Lung (tissue), 12 donors: Measurements from ENCODE around the gene OR8A1. TPM values are rescaled to one million over a fixed set of nuclear protein-coding genes. Genes with fewer than 3 reads are reported as not detected.

ENCODE experiments used
- ATAC-seq: fragments of 200-7000 bp; cut with Tn5 transposase; one replicate; pipeline ENCODE4 v1.9.1; 2020; ENCODE audit warnings: moderate number of reproducible peaks; ENCODE audit not compliant: insufficient read depth, low FRiP score
- DNase-seq, 3 donors: peaks; one replicate each; pipeline ENCODE4 v3.0.0-alpha.2; 2013 to 2017
- H3K27ac ChIP-seq, 2 donors: one replicate each; pipeline ENCODE4 v1.5.1; 2013; ENCODE audit warnings: mild to moderate bottlenecking in 2 of 2, moderate library complexity in 2 of 2, control low read depth in 1 of 2, inconsistent platforms in 1 of 2, low read depth in 1 of 2, low read length in 1 of 2
- H3K27me3 ChIP-seq, 3 donors: one replicate each; pipeline ENCODE4 v1.5.1; 2013; ENCODE audit warnings: low read length in 2 of 3; ENCODE audit not compliant: control insufficient read depth in 3 of 3, insufficient read depth in 3 of 3
- H3K36me3 ChIP-seq, 4 donors: one replicate each; pipeline ENCODE4 v1.5.1; 2013; ENCODE audit warnings: low read length in 4 of 4, mild to moderate bottlenecking in 1 of 4, moderate library complexity in 1 of 4; ENCODE audit not compliant: control insufficient read depth in 4 of 4, insufficient read depth in 4 of 4
- H3K4me1 ChIP-seq, 5 donors: one replicate each; pipeline ENCODE4 v1.5.1; 2013; ENCODE audit warnings: low read length in 5 of 5, mild to moderate bottlenecking in 2 of 5, moderate library complexity in 1 of 5; ENCODE audit not compliant: control insufficient read depth in 5 of 5, insufficient read depth in 5 of 5
- H3K4me3 ChIP-seq: one replicate; pipeline ENCODE4 v1.5.1; 2013; ENCODE audit warnings: mild to moderate bottlenecking, control low read depth, moderate library complexity
- H3K9ac ChIP-seq, 2 donors: one replicate each; pipeline ENCODE4 v1.5.1; 2013; ENCODE audit warnings: low read length in 2 of 2, control low read depth in 1 of 2; ENCODE audit not compliant: insufficient read depth in 1 of 2
- H3K9me3 ChIP-seq, 4 donors: one replicate each; pipeline ENCODE4 v1.5.1; 2013; ENCODE audit warnings: low read length in 3 of 4, mild to moderate bottlenecking in 1 of 4, moderate library complexity in 1 of 4; ENCODE audit not compliant: control insufficient read depth in 4 of 4, insufficient read depth in 3 of 4
- WGBS, 2 donors: extraction: QIAGEN DNeasy Blood & Tissue Kit; methylation state at CpG; one replicate each; pipeline ENCODE4 v1.1.7; 2013; 5-methylcytosine and 5-hydroxymethylcytosine counted together
- polyA plus RNA-seq, 2 donors: library from polyadenylated mRNA; stranded (reverse); fragments of 200-250 nt; gene quantifications; one replicate each; pipeline ENCODE4 v1.2.1, GENCODE V29; 2013
- total RNA-seq, 2 donors: library from RNA; depleted of rRNA in 1 of 2; stranded (reverse); fragments of >200 nt in 1 of 2; gene quantifications; one replicate each; pipeline ENCODE4 v1.2.1, GENCODE V29; 2014 to 2021
- TF ChIP-seq, protein P1 (sequence below): IDR thresholded peaks from 2 replicates; pipeline ENCODE4 v1.5.1; 2012; ENCODE audit warnings: mild to moderate bottlenecking; ENCODE audit errors: control extremely low read depth, extremely low read depth
- donor health status: control.
- donor health status: control.
- donor health status: Bipolar disorder and iron deficiency.
- donor health status: healthy.
- donor health status: DM: yes; HTN: yes; CAD: no.

OR8A1 gene
- total and polyA plus RNA-seq, 4 donors: not detected

DNA sequence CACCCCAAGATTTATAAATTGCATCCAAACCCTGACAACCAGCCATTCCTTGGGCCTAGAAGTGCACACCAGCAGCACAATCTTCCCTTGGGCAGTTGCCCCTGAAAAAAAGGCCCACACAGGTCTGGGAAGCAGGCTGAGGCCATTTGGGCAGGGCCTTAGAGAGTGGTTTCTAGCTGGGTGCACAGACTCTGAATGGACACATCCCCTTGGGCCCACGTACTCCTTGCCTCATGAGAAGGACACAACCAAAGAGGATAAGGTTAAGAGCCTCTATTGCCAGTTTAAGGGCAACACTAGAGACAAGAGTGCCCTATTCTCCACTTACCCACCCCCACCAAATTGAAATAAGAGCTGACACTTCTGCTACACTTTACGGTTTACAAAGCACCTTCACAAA lies 40.5 kb downstream of the OR8A1 start:
- H3K4me1 ChIP-seq: no peaks in the 10 kb centered on the region
- TF ChIP-seq, protein P1, sequence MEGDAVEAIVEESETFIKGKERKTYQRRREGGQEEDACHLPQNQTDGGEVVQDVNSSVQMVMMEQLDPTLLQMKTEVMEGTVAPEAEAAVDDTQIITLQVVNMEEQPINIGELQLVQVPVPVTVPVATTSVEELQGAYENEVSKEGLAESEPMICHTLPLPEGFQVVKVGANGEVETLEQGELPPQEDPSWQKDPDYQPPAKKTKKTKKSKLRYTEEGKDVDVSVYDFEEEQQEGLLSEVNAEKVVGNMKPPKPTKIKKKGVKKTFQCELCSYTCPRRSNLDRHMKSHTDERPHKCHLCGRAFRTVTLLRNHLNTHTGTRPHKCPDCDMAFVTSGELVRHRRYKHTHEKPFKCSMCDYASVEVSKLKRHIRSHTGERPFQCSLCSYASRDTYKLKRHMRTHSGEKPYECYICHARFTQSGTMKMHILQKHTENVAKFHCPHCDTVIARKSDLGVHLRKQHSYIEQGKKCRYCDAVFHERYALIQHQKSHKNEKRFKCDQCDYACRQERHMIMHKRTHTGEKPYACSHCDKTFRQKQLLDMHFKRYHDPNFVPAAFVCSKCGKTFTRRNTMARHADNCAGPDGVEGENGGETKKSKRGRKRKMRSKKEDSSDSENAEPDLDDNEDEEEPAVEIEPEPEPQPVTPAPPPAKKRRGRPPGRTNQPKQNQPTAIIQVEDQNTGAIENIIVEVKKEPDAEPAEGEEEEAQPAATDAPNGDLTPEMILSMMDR: no peak
- no peak overlapping the region for H3K27ac ChIP-seq
- no peak for DNase-seq
- H3K36me3 ChIP-seq: no peaks in the 10 kb centered on the region
- 66 to 90% methylated on average over 2 of the region's 2 CpGs for WGBS, 2 donors
- ATAC-seq: no peak
- H3K9ac ChIP-seq: no peak overlapping the region
- no peaks in the 10 kb centered on the region for H3K9me3 ChIP-seq
- H3K4me3 ChIP-seq: no peak overlapping the region
- H3K27me3 ChIP-seq: peaks cover 0 to 4% (median 0%) of the 10 kb centered on the region in 3 donors

- WGBS, 2 donors: 82 to 92% methylated on average over 5 of the region's 5 CpGs
- TF ChIP-seq, protein P1: no peak
- ATAC-seq (no peak), DNase-seq (no peak)
- H3K27ac ChIP-seq: no peak within 1 kb of the TSS
- H3K27me3 ChIP-seq: peaks cover 0 to 4% (median 0%) of the 10 kb centered on the region in 3 donors
- H3K9me3 ChIP-seq: no peaks in the 10 kb centered on the region
- no peaks in the 10 kb centered on the region for H3K36me3 ChIP-seq
- H3K4me1 ChIP-seq: no peaks in the 10 kb centered on the region
- H3K4me3 ChIP-seq: no peak within 1 kb of the TSS
- no peak within 1 kb of the TSS for H3K9ac ChIP-seq
Observed at GRCh38 chr11:124611064-124611463, 41.3 kb downstream of the OR8A1 start, which contains the start of gene PANX3. Gene PANX3, plus strand, starts transcription at chr11:124611428. Its CDS starts 129 bp downstream, at chr11:124611557.

DNA sequence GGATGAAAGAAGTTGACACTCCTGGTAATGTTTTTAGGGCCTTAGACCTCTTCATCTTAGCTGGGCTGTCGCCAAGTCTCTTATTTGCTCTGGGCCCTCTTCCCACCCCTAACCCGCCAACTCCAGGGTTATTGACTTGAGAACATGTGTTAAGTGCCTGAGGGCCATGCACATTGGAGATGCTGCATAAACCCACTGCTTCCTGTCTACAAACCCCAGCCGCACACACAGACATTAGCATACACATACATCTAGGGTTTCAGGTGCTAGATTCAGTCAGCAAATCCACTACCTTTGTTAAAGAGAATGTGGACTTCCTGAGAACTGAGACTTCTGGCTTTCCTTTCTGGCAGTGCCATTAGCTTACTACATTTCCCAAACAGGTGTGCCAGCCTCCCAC lies 42.2 kb downstream of the OR8A1 start:
- TF ChIP-seq, protein P1: no peak
- 51 to 59% methylated on average over 3 of the region's 3 CpGs for WGBS, 2 donors

GRCh38 chr11:124612567-124613246 lies 42.9 kb downstream of the OR8A1 start:
- TF ChIP-seq, protein P1: no peak
- Histone ChIP-seq H3K36me3 (no peaks in the 10 kb centered on the region), H3K4me1 (no peaks in the 10 kb centered on the region), H3K4me3 (no peak overlapping the region), H3K27ac (no peak overlapping the region), H3K27me3 (peaks cover 0 to 4% (median 0%) of the 10 kb centered on the region in 3 donors), H3K9ac (no peak overlapping the region), H3K9me3 (no peaks in the 10 kb centered on the region)
- 75 to 79% methylated on average over 10 of the region's 10 CpGs for WGBS, 2 donors
- DNase-seq: peak in 2 of 3 donors; percentile 23 to 25
- no peak for ATAC-seq

More for the DNA sequence above, 42.2 kb downstream of the OR8A1 start:
- ATAC-seq: no peak
- H3K4me3 ChIP-seq: no peak overlapping the region
- H3K27me3 ChIP-seq: peaks cover 0 to 4% (median 0%) of the 10 kb centered on the region in 3 donors
- no peak overlapping the region for H3K27ac ChIP-seq
- DNase-seq: peak in 1 of 3 donors; percentile 11
- H3K4me1 ChIP-seq: no peaks in the 10 kb centered on the region
- H3K9ac ChIP-seq: no peak overlapping the region
- H3K36me3 ChIP-seq: no peaks in the 10 kb centered on the region
- H3K9me3 ChIP-seq: no peaks in the 10 kb centered on the region
